HG02981 (cell line): ENCODE results near the gene HLA-DQB1.
A peak's percentile ranks its signal among the peaks of the same experiment; 100 is the strongest.
"Not testable (repeated sequence)": the region's sequence is repeated elsewhere in the genome, so short reads cannot be mapped to it uniquely, and the experiment has no call there.

ENCODE experiments used
- ATAC-seq: cut with Tn5 transposase; IDR thresholded peaks from one replicate; pipeline ENCODE4 v1.9.1; 2021; ENCODE audit warnings: mild to moderate bottlenecking, moderate library complexity; ENCODE audit not compliant: unreplicated experiment

HLA-DQB1 gene

DNA sequence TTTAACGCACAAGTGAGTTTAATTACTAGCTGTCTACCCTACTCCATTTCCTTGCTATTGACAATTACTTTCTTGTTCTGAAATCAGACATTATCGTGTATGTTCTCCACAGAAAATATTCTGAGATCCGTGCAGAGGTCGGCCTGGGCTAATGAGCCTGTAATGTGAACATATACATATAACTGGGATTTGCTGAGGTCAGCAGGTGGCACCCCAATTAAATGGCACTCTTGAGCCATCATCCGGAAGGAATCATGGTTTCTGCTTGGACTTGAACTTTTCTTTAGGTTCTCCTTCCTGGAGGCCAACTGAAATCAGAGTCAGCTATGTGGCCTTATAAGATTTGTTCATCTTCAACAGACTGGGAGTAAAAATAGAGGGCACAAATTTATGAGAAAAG, 3.6 kb downstream of the HLA-DQB1 start:
- ATAC-seq = no peak

GRCh38 chr6:32662099-32662498, 4.4 kb downstream of the HLA-DQB1 start:
- ATAC-seq = no peak

GRCh38 chr6:32659856-32660595, 6.4 kb downstream of the HLA-DQB1 start:
- ATAC-seq = peak; percentile 44

DNA sequence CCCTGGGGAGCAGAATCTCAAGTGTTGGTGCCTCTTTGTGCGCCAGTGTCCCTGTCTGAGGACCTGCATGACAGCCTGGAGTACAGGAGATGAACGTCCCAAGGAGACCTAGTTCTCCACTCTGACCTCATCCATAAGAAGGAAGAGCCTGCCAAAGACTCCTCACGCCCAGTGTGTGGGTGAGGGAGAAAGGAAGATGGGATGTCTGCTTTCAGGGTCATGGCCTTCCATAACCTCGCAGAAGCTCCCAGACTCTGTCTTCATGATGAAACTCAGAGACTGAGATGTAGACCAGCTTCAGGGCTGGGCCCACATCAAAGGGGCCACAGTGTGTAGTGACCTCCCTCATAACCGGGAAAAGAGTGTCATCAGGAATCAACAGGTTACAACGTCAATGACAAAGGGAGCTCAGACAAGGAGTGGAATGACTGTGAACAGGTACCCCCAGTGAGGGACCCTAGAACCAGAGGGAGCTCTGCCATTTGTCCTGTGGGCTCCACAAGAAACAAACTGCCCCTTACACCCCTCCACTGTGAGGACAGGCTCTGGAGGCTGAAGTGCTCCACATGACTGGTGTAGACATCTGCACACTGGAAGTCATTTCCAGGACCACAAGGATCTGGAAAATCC, 8.1 kb downstream of the HLA-DQB1 start:
- ATAC-seq = no peak

- ATAC-seq = not testable (repeated sequence)
Observed at GRCh38 chr6:32657819-32658218, 8.6 kb downstream of the HLA-DQB1 start.

DNA sequence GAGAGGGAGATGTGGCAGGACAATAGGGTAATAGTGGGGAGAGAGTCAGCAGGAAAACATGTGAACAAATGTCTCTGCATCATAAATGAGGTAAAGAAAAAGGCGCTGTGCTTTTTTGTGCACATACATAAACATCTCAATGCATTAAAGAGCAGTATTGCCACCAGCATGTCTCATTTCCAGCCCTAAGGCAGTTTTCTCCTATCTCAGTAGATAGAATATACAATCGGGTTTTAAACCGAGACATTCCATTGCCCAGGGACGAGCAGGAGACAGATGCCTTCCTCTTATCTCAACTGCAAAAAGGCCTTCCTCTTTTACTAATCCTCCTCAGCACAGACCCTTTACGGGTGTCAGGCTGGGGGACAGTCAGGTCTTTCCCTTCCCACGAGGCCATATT, 9.1 kb downstream of the HLA-DQB1 start:
- ATAC-seq = not testable (repeated sequence)

DNA sequence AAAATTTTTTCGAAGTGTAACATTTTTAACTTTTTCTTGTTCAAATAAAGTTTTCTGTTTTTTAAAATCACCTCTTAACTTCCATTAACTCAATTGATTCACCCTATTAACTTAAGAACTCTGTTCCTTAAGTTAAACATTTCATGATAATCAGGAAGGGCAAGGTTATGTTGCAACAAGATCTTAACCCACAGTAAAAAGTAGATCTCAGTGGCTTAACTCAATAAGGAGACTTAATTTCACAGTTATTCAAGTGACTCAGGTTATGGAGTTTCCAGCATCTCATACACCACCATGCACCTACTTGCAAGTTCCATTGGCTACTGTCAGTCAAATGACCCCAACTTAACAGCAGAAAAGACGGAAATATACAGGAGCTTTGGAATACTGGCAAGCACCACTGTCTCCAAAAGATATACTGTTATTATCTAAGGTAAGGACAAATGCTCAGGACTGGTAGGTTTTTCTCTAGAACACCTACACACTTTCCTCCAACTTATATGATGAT, 11.2 kb downstream of the HLA-DQB1 start:
- no peak for ATAC-seq

DNA sequence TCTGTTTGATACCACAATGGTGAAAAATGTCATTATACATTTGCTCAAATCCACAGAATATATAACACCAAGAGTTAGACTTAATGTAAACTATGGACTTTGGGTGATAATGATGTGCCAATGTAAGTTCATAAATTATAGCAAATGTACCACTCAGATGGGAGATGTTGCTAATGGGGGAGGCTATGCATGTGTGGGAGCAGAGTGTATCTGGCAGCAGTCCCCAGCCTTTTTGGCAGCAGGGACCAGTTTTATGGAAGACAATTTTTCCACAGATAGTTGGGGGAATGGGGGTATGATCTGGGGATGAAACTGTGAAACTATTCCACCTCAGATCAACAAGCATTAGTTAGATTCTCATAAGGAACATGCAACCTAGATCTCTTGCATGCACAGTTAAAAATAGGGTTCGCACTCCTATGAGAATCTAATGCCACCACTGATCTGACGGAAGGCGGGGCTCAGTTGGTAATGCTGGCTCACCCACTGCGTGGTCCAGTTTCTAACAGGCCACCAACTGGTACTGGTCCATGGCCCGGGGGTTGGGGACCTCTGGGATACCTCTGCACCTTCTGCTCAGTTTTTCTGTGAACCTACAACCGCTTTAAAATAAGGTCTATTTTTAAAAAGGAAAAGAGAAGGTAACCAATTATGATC, 21.3 kb downstream of the HLA-DQB1 start:
- no peak for ATAC-seq

GRCh38 chr6:32643904-32644303, 22.6 kb downstream of the HLA-DQB1 start:
- no peak for ATAC-seq

DNA sequence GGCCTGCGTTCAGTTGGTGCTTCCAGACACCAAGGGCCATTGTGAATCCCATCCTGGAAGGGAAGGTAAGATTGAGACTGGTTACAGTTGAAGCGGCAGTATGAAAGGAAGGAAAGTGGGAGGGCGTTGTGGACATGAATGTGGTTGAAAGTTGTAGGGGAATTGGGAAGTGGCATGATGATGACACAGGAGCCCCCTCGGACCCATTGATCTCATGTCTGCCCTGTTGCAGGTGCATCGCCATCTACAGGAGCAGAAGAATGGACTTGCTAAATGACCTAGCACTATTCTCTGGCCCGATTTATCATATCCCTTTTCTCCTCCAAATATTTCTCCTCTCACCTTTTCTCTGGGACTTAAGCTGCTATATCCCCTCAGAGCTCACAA, 23.7 kb downstream of the HLA-DQB1 start:
- no peak for ATAC-seq

DNA sequence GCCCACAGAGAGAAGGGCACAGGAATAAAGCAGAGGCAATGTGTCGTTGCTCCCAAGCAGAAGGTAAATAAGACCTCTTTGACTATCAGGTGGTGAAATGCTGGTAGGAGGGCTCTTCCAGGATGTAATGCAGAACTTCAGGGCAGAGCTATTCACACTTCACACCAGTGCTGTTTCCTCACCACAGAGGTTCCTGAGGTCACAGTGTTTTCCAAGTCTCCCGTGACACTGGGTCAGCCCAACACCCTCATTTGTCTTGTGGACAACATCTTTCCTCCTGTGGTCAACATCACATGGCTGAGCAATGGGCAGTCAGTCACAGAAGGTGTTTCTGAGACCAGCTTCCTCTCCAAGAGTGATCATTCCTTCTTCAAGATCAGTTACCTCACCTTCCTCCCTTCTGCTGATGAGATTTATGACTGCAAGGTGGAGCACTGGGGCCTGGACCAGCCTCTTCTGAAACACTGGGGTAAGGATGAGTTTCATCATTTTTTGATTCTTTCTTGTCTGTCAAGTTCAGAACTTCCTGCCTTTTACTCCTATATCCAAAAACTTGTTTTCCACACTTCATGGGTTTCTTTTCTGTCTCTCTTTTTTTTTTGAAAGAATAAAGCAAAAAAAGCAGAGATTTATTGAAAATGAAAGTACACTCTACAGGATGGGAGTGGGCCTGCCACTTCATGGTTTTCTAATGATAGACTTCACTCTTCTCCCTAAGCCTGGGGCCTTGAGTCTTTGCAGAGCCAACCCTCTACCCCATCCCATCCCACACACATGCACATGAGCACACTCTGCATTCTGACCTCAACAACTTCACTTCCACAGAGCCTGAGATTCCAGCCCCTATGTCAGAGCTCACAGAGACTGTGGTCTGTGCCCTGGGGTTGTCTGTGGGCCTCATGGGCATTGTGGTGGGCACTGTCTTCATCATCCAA, 24.4 kb downstream of the HLA-DQB1 start:
- ATAC-seq = not testable (repeated sequence)

GRCh38 chr6:32641122-32641521, 25.3 kb downstream of the HLA-DQB1 start:
- ATAC-seq = no peak

DNA sequence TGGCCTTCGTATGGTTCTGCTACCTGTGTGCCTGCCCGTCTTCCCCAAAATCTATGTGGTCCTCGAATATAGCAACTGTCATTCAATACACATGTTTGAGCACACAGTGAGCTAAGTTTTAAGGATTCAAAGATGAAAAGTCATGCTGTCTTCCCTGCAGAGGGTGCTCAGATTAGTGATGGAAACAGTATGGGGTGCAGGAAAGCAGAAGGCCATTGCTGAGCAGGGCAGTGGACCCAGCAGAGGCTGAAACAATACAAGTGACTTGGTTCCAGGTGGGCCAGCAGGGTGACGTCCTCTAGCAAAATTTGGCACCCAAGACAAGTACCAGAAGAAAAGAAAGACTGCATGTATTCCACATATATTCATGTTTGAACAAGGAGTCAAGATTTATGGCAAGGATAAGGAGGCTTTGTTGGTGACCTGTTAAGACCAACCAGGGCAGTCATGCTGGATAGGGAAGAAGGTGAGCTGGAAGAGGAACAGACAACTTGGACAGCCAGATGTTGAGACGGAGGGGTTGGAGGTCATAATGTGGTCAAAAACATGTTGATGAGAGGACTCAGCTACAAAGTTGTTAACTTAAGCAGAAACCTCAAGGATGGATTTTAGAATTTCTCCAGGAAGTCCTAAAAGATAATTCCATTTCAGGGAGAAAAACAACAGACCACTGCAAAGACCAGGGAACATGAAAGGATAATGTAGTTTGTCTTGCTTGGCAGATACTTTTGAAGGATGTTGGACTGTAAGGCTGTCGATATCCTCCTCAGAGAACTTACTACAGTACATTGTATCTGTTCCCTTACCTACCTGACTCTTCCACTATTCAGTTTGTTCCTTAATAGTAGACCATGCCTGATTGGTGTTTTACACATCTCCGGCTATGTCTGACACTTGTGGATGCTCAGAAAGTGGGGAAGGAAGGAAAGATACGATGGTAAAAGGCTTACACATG, 26.7 kb downstream of the HLA-DQB1 start:
- no peak for ATAC-seq

DNA sequence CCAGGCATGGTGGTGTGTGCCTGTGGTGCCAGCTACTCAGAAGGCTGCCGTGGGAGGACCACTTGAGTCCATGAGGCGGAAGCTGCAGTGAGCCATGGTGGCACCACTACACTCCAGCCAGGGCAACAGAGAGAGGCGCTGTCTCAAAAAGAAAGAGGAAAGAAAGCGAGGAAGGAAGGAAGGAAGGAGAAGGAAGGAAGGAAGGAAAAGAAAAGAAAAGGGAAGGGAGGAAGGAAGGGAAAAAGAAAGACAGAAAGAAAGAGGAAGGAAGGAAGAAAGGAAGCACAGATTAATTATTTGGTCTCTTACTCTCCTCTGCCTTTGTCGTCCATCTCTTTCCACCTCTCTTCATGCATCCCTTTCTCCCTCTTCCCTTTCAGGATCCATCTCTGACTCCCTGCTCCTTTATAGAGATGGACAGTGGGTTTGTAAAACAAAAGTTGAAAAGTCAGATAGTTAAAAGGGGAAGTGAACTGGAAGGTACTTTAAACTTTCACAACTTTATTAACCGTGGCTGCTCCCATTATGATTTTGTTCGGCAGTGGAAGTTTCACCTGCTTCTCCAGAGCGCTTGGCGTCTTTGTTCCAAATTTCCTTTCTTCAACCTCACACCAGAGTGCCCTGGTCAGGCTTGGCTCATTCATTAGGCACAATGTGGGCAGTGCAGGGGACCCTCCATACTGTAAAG, 27.8 kb downstream of the HLA-DQB1 start:
- no peak for ATAC-seq

DNA sequence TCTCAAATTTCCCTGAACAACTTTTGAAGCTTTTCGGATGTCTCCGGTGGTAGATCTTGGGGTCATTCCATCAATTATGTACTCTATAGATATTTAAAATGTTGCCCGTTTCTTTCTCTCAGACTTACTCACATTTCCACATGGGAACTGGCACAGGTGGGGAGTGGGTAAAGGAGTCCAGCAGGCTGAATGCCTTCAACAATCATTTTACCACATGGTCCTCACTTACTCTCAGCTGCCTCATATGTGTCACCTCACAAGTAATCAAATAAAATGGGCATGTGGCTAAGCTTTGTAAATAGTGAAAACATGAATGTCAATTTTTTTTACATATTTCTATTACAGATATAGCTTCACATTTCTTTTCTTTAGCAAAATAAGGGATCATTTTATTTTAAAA, 28.6 kb downstream of the HLA-DQB1 start:
- ATAC-seq = no peak

- peak; percentile 81 for ATAC-seq
Observed at GRCh38 chr6:32637219-32637880, 29.1 kb downstream of the HLA-DQB1 start, which contains the start of gene HLA-DQA1. HLA-DQA1 (plus strand) TSS chr6:32637406; CDS start chr6:32637459, 53 bp downstream.

DNA sequence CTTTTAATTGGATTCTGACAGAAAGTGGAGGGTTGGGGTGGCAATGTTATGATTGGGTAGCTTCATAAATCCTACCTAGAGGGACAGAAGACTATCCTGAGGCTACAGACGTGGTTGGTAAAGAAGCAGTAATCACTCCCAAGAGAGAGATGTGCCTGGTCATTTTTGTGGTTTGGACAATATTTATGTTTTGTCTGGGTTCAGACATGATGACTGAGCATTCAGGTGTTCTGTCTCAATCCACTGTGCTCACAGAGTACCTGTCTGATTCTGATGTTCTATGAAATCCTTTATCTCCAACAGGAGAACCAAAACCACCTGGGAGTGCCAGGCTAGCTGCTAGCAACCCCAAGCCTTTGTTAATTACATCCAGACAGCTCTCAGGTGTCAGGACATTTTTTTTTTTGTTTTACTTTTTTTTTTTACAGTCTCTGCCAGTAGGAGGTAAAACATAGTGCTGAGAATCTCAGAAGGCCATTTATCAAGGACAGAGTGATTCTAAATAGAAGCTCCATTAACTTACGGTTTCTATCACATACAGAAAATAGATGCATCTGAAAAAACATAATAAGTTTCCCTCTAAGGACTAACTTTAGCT, 30.8 kb downstream of the HLA-DQB1 start:
- no peak for ATAC-seq

DNA sequence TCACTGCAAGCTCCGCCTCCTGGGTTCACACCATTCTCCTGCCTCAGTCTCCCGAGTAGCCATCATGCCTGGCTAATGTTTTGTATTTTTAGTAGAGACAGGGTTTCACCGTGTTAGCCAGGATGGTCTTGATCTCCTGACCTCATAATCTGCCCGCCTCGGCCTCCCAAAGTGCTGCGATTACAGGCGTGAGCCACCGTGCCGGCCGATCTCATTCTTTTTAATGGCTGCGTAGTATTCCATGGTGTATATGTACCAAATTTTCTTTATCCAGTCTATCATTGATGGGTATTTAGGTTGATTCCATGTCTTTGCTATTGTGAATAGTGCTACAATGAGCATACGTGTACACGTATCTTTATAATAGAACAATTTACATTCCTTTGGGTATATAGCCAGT, 36.7 kb downstream of the HLA-DQB1 start:
- ATAC-seq = not testable (repeated sequence)
